DND-41 (cell line): ENCODE results near the gene MCRIP2.
A peak's percentile ranks its signal among the peaks of the same experiment; 100 is the strongest.

Experiments used
- ATAC-seq: fragments of 200-7000 bp; cut with Tn5 transposase; 3 replicates; pipeline ENCODE4 v1.9.1; 2021; ENCODE audit warnings: low read depth; ENCODE audit not compliant: insufficient read depth
- DNase-seq: peaks from one replicate; pipeline ENCODE4 v3.0.0-alpha.2; 2020
- H2AFZ ChIP-seq: 2 replicates; pipeline ENCODE4 v1.6.0; 2012; ENCODE audit warnings: low read depth, low read length
- H3K27ac ChIP-seq: 2 replicates; pipeline ENCODE4 v1.5.1; 2012; ENCODE audit warnings: low read length, inconsistent platforms
- H3K27me3 ChIP-seq: fragments of 200-600 bp; sonication (generic); 2 replicates; pipeline ENCODE4 v1.6.0; 2012; ENCODE audit warnings: low read length, mild to moderate bottlenecking, inconsistent platforms; ENCODE audit not compliant: insufficient read depth, poor library complexity
- H3K36me3 ChIP-seq: 2 replicates; pipeline ENCODE4 v1.5.1; 2012; ENCODE audit warnings: low read length, inconsistent platforms; ENCODE audit not compliant: insufficient read depth
- H3K4me1 ChIP-seq: 2 replicates; pipeline ENCODE4 v1.5.1; 2012; ENCODE audit warnings: mild to moderate bottlenecking, low read length; ENCODE audit not compliant: insufficient read depth
- H3K4me2 ChIP-seq: 2 replicates; pipeline ENCODE4 v1.6.0; 2012; ENCODE audit warnings: mild to moderate bottlenecking, moderate library complexity, low read length, inconsistent platforms; ENCODE audit not compliant: insufficient read depth
- H3K4me3 ChIP-seq, 2 experiments: fragments of 200-600 bp in 1 of 2; shearing (Covaris generic) in 1 of 2; 2 replicates each; pipeline ENCODE4 v1.5.1; 2012 to 2016; ENCODE audit warnings: inconsistent platforms in 2 of 2, low read length in 2 of 2, mild to moderate bottlenecking in 2 of 2, low read depth in 1 of 2, moderate library complexity in 1 of 2
- H3K79me2 ChIP-seq: 2 replicates; pipeline ENCODE4 v1.6.0; 2012; ENCODE audit warnings: low read length, inconsistent platforms; ENCODE audit not compliant: insufficient read depth
- H3K9ac ChIP-seq: 2 replicates; pipeline ENCODE4 v1.6.0; 2012; ENCODE audit warnings: low read depth, mild to moderate bottlenecking, inconsistent platforms, low read length, moderate library complexity
- H3K9me3 ChIP-seq: 2 replicates; pipeline ENCODE4 v1.5.1; 2012; ENCODE audit warnings: low read length, moderate library complexity, mild to moderate bottlenecking, inconsistent platforms; ENCODE audit not compliant: insufficient read depth, severe bottlenecking
- H4K20me1 ChIP-seq: 2 replicates; pipeline ENCODE4 v1.6.0; 2012; ENCODE audit warnings: low read length; ENCODE audit not compliant: insufficient read depth
- CTCF ChIP-seq: IDR thresholded peaks from 2 replicates; pipeline ENCODE4 v1.5.1; 2012; ENCODE audit warnings: borderline replicate concordance, low read length, moderate library complexity, mild to moderate bottlenecking; ENCODE audit not compliant: poor library complexity, severe bottlenecking; ENCODE audit errors: extremely low read depth
- EZH2 ChIP-seq: IDR thresholded peaks from 3 replicates; pipeline ENCODE4 v1.6.1; 2012; ENCODE audit warnings: borderline replicate concordance, low read depth, mild to moderate bottlenecking, moderate library complexity, low read length, inconsistent platforms; ENCODE audit not compliant: severe bottlenecking

Gene MCRIP2

DNA sequence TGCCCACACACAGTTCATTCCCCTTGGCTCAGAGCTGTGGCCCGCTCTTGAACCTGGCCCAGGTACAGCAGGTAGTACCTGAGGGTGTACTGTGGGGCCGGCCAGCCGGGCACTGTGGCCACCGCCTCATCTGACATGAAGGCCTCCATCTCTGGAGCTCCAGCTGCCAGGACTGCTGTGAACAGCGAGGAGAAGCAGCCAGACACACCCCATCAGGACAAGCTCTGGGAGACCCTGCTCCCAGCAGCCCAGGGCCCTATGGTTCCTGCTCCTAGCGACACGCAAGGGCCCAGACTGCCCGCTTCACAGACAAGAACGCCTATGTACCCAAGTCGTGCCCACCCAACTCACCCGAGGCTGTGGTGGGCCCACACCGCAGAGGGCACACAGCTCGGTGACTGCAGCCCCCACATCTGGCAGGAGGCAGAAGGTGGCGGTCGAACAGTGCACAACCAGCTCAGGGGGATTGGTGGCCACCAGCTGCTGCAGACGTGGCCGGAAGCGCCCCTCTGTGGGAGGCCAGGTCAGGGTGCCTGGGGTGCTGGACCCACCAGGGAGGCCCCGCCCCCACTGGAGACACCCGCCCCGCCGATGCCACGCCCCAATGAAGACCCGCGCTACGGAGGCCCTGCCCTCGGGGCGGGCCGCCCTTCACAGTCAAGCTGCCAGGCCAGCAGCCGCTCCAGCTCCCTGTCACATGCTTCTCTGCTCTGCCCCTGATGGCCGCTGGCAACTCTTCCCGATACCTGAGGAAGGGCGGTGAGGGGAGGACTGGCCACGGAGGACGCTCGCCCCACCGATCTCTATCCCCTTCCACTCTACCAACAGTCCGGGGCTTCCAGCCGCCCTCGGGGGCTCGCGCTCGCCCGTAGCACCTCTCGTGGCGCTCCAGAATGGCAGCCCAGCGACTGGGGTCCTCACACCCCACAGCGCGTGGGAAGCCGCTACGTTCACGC is 37.5 kb downstream of the MCRIP2 start:
- Histone ChIP-seq H3K36me3 (peaks cover 33% of the 10 kb centered on the region), H3K4me2 (peak overlapping the region; percentile 89), H3K4me3 (peak overlapping the region in 1 of 2 experiments; percentile 58; a peak in 2 of 4 replicates), H3K79me2 (peaks cover 37% of the 10 kb centered on the region), H3K9me3 (no peaks in the 10 kb centered on the region), H3K27ac (peak overlapping the region; percentile 87), H3K4me1 (peaks cover 46% of the 10 kb centered on the region), H3K27me3 (no peaks in the 10 kb centered on the region), H4K20me1 (peaks cover 59% of the 10 kb centered on the region), H2AFZ (peak overlapping the region; percentile 80), H3K9ac (peak overlapping the region; percentile 57)
- peak; percentile 75 for DNase-seq
- ATAC-seq, result peak; percentile 36
- no peak for TF ChIP-seq CTCF
- TF ChIP-seq EZH2, result no peak

DNA sequence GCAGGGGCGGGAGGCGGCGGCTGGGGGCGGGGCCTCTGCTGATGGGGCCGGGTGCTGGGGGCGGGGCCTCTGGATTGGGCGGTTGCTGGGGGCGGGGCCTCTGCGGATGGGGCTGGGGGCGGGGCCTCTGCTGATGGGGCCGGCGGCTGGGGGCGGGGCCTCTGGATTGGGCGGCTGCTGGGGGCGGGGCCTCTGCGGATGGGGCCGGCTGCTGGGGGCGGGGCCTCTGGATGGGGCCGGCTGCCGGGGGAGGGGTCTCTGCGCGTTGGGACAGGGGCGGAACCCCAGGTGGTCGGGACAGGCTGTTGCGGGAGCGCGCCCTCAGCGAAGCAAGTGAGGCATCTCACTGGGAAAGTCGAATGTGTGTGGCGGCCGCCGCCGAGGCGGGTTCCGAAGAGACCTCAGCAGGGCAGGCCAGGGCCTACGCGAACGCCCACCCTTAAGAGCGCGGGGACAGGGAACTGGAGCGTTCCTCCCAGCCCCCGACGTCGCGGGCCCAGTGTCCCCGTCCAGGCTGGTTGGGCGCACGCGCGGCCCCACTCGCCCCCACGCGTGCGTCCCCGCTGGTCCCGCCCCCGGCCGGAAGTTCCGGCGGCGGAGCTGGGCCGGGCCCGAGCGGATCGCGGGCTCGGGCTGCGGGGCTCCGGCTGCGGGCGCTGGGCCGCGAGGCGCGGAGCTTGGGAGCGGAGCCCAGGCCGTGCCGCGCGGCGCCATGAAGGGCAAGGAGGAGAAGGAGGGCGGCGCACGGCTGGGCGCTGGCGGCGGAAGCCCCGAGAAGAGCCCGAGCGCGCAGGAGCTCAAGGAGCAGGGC is 38.4 kb downstream of the MCRIP2 start, which contains the start of gene STUB1:
Gene STUB1, plus strand, starts transcription at position 597 of the 811 bp plus-strand sequence. Its CDS starts 116 bp downstream, at position 713.
- peak within 1 kb of the TSS; percentile 82 for H3K9ac ChIP-seq
- peak within 1 kb of the TSS; percentile 87 for H3K27ac ChIP-seq
- peak within 1 kb of the TSS; percentile 80 for H2AFZ ChIP-seq
- H4K20me1 ChIP-seq, result peaks cover 52% of the 10 kb centered on the region
- DNase-seq (peak; percentile 93), ATAC-seq (peak; percentile 53)
- H3K36me3 ChIP-seq, result peaks cover 38% of the 10 kb centered on the region
- TF ChIP-seq EZH2 (no peak), CTCF (no peak)
- peak within 1 kb of the TSS; percentile 99 for H3K4me2 ChIP-seq
- H3K79me2 ChIP-seq, result peaks cover 37% of the 10 kb centered on the region
- H3K4me3 ChIP-seq, result peak within 1 kb of the TSS; percentile 42 to 98; a peak in 3 of 4 replicates
- H3K4me1 ChIP-seq, result peaks cover 55% of the 10 kb centered on the region
- H3K27me3 ChIP-seq, result no peaks in the 10 kb centered on the region
- H3K9me3 ChIP-seq, result no peaks in the 10 kb centered on the region

- ATAC-seq, result no peak
- Histone ChIP-seq H3K9me3 (no peaks in the 10 kb centered on the region), H3K27ac (peak overlapping the region; percentile 76), H4K20me1 (peaks cover 48% of the 10 kb centered on the region), H3K36me3 (peaks cover 43% of the 10 kb centered on the region), H3K4me2 (peak overlapping the region; percentile 99), H3K4me1 (peaks cover 60% of the 10 kb centered on the region), H2AFZ (peak overlapping the region; percentile 80), H3K4me3 (peak overlapping the region; percentile 42 to 98; a peak in 3 of 4 replicates), H3K9ac (peak overlapping the region; percentile 82), H3K27me3 (no peaks in the 10 kb centered on the region), H3K79me2 (peaks cover 37% of the 10 kb centered on the region)
- TF ChIP-seq CTCF, result no peak
- TF ChIP-seq EZH2, result no peak
- no peak for DNase-seq
These were observed 39.0 kb downstream of the MCRIP2 start for GRCh38 chr16:680625-680945.
